Panc1 (cell line): Measurements from ENCODE around the gene GAS2. TPM values are rescaled to one million over a fixed set of nuclear protein-coding genes. Genes with fewer than 3 reads are reported as not detected.

Experiments
- ATAC-seq: fragments of 200-7000 bp; cut with Tn5 transposase; 2 replicates; pipeline ENCODE4 v1.9.1; 2020; ENCODE audit warnings: mild to moderate bottlenecking, moderate library complexity
- BruUV-seq: library from RNA; stranded (reverse); fragments of 400-500 nt; replicated peaks from 2 replicates; lab custom pipeline; 2021; lab: Mats Ljungman, UMichigan
- CTCF ChIA-PET: fragments of 300-600 bp; sonication (Branson Sonifier 250); formaldehyde crosslinking; loops from one replicate; lab custom pipeline; 2022; ENCODE audit warnings: antibody characterized with exemption; lab: Charles Lee
- POLR2A ChIA-PET: fragments of 300-600 bp; sonication (Branson Sonifier 250); formaldehyde crosslinking; loops from one replicate; lab custom pipeline; 2022; ENCODE audit warnings: antibody characterized with exemption; lab: Charles Lee
- DNase-seq: peaks from one replicate; pipeline ENCODE4 v3.0.0-alpha.2; 2010; ENCODE audit warnings: low read depth, low spot score
- H3K27ac ChIP-seq: 2 replicates; pipeline ENCODE4 v1.5.1; 2011; ENCODE audit warnings: mild to moderate bottlenecking, low read length, inconsistent platforms
- H3K27me3 ChIP-seq: fragments of 200-500 bp; sonication (Bioruptor generic); 2 replicates; pipeline ENCODE4 v1.6.0; 2014; ENCODE audit warnings: low read length, inconsistent platforms; ENCODE audit not compliant: control insufficient read depth, insufficient read depth
- H3K36me3 ChIP-seq: fragments of 200-500 bp; sonication (Bioruptor generic); 2 replicates; pipeline ENCODE4 v1.5.1; 2014; ENCODE audit warnings: inconsistent platforms, mild to moderate bottlenecking, low read length, moderate library complexity; ENCODE audit not compliant: control insufficient read depth, insufficient read depth
- H3K4me1 ChIP-seq: 2 replicates; pipeline ENCODE4 v1.5.1; 2011; ENCODE audit warnings: inconsistent platforms, mild to moderate bottlenecking, low read length, moderate library complexity; ENCODE audit not compliant: control insufficient read depth, insufficient read depth
- H3K4me3 ChIP-seq, 2 experiments: 2 replicates each; pipeline ENCODE4 v1.5.1; 2011 to 2012; ENCODE audit warnings: low read depth in 2 of 2, low read length in 2 of 2, mild to moderate bottlenecking in 2 of 2, inconsistent platforms in 1 of 2, moderate library complexity in 1 of 2
- H3K9me3 ChIP-seq: fragments of 200-500 bp; sonication (Bioruptor generic); 2 replicates; pipeline ENCODE4 v1.5.1; 2014; ENCODE audit warnings: low read depth, mild to moderate bottlenecking, inconsistent platforms, low read length, moderate library complexity; ENCODE audit not compliant: control insufficient read depth, insufficient read depth
- CTCF ChIP-seq: fragments of 450-650 bp; IDR thresholded peaks from 2 replicates; pipeline ENCODE4 v1.5.1; 2017; ENCODE audit warnings: mild to moderate bottlenecking
- POLR2AphosphoS5 ChIP-seq: IDR thresholded peaks from 2 replicates; pipeline ENCODE4 v1.6.1; 2012; ENCODE audit warnings: mild to moderate bottlenecking, low read depth, low read length, moderate library complexity
- REST ChIP-seq, 2 experiments: IDR thresholded peaks; 2 replicates each; pipeline ENCODE4 v1.6.1; 2011 to 2012; ENCODE audit warnings: low read depth in 2 of 2, control low read depth in 1 of 2, low read length in 1 of 2, mild to moderate bottlenecking in 1 of 2, moderate library complexity in 1 of 2; ENCODE audit not compliant: insufficient read depth in 1 of 2
- SIN3A ChIP-seq: IDR thresholded peaks from 2 replicates; pipeline ENCODE4 v1.6.1; 2012; ENCODE audit warnings: low read depth, mild to moderate bottlenecking, low read length, moderate library complexity, borderline replicate concordance; ENCODE audit not compliant: insufficient read depth
- TCF7L2 ChIP-seq: IDR thresholded peaks from 2 replicates; pipeline ENCODE4 v1.6.1; 2011; ENCODE audit warnings: mild to moderate bottlenecking, low read depth, low read length, inconsistent platforms
- in situ Hi-C: cut with HindIII; loops from 2 replicates; pipeline ENCODE4 v1.10.0; 2016; ENCODE audit warnings: low sequenced_read_pairs, low pct_unique_long_range_greater_than_20kb
- intact Hi-C: fragments of 100-400 bp; cut with micrococcal nuclease; formaldehyde crosslinking; loops from one replicate; pipeline ENCODE4 v1.10.0; 2022; ENCODE audit not compliant: unreplicated experiment
- total RNA-seq: library from RNA; stranded (reverse); gene quantifications from one replicate; pipeline ENCODE4 v1.2.1, GENCODE V29; 2021; ENCODE audit not compliant: unreplicated experiment

GAS2 gene
- total RNA-seq, 1 experiment from 2014 or later, result 0.87 TPM

GRCh38 chr11:22668005-22668796 is 1.8 kb downstream of the GAS2 start:
- CTCF ChIA-PET, result no interaction called here
- Histone ChIP-seq H3K9me3 (no peaks in the 10 kb centered on the region), H3K27me3 (peaks cover 27% of the 10 kb centered on the region), H3K4me1 (no peaks in the 10 kb centered on the region), H3K27ac (no peak overlapping the region), H3K36me3 (no peaks in the 10 kb centered on the region), H3K4me3 (no peak overlapping the region)
- intact Hi-C loops (no loop called here), in situ Hi-C loops (no loop called here)
- no peak for TF ChIP-seq REST (IDR thresholded peaks at IDR 0.05; ENCODE audit: insufficient read depth in 1 of 2, low read depth in 2 of 2, low read length in 1 of 2)
- TF ChIP-seq TCF7L2, result no peak
- TF ChIP-seq SIN3A, result no peak
- TF ChIP-seq POLR2AphosphoS5, result no peak
- no peak for TF ChIP-seq CTCF
- no TSS peak for BruUV-seq
- POLR2A ChIA-PET, result no interaction called here
- ATAC-seq (no peak), DNase-seq (no peak)

- no TSS peak for BruUV-seq
- intact Hi-C loops, result no loop called here
- no peak for DNase-seq
- no peaks in the 10 kb centered on the region for H3K4me1 ChIP-seq
- no peaks in the 10 kb centered on the region for H3K36me3 ChIP-seq
- peaks cover 26% of the 10 kb centered on the region for H3K27me3 ChIP-seq
- in situ Hi-C loops, result no loop called here
- H3K9me3 ChIP-seq, result no peaks in the 10 kb centered on the region
- no peak overlapping the region for H3K4me3 ChIP-seq
- POLR2A ChIA-PET, result no interaction called here
- TF ChIP-seq CTCF (no peak), SIN3A (no peak), REST (IDR thresholded peaks at IDR 0.05; ENCODE audit: insufficient read depth in 1 of 2, low read depth in 2 of 2, low read length in 1 of 2) (no peak), POLR2AphosphoS5 (no peak), TCF7L2 (no peak)
- CTCF ChIA-PET, result no interaction called here
- no peak for ATAC-seq
- H3K27ac ChIP-seq, result no peak overlapping the region
These were observed 3.0 kb downstream of the GAS2 start for GRCh38 chr11:22669368-22669767.
